HCT116 (cell line): Measurements from ENCODE around the gene GPX8. TPM values are rescaled to one million over a fixed set of nuclear protein-coding genes. Genes with fewer than 3 reads are reported as not detected.

Experiments used
- ATAC-seq: fragments of 200-7000 bp; cut with Tn5 transposase; 2 replicates; pipeline ENCODE4 v1.9.1; 2020; ENCODE audit warnings: mild to moderate bottlenecking, moderate library complexity
- BruUV-seq: library from RNA; stranded (reverse); fragments of 400-500 nt; replicated peaks from 2 replicates; lab custom pipeline; 2021; lab: Mats Ljungman, UMichigan
- CTCF ChIA-PET: fragments of 300-600 bp; sonication (Branson Sonifier 250); formaldehyde crosslinking; loops from one replicate; lab custom pipeline; 2021; ENCODE audit warnings: antibody characterized with exemption; lab: Charles Lee
- POLR2A ChIA-PET: fragments of 300-600, 350-600 bp; sonication (Branson Sonifier 250); formaldehyde crosslinking; loops from one replicate; lab custom pipeline; 2021; ENCODE audit warnings: antibody characterized with exemption; lab: Charles Lee
- RAD21 ChIA-PET, 2 experiments: fragments of 300-600 bp; sonication (Branson Sonifier 250); formaldehyde crosslinking; loops; one replicate each; lab custom pipeline; 2023; ENCODE audit warnings: low total read pairs in 2 of 2; ENCODE audit not compliant: uncharacterized antibody in 2 of 2, unreplicated experiment in 2 of 2, low non-redundant PET in 1 of 2; lab: Charles Lee
- DNase-seq: peaks from one replicate; pipeline ENCODE4 v3.0.0-alpha.2; 2010; ENCODE audit warnings: low read depth, low spot score
- H2AFZ ChIP-seq: fragments of 200-600 bp; shearing (Covaris generic), sonication (generic); 2 replicates; pipeline ENCODE4 v1.6.1; 2017; ENCODE audit warnings: low read depth, mixed run types, mixed read lengths, antibody characterized with exemption, low read length; ENCODE audit not compliant: poor library complexity, severe bottlenecking
- H3K27ac ChIP-seq: 2 replicates; pipeline ENCODE4 v1.5.1; 2012; ENCODE audit warnings: low read depth, low read length
- H3K27me3 ChIP-seq: fragments of 200-600 bp; sonication (generic); 2 replicates; pipeline ENCODE4 v1.6.1; 2016; ENCODE audit warnings: mixed run types, low read length, mixed read lengths; ENCODE audit not compliant: insufficient read depth
- H3K36me3 ChIP-seq, 2 experiments: fragments of 200-500 bp in 1 of 2; fragments of 200-600 bp in 1 of 2; sonication (Bioruptor generic) in 1 of 2; sonication (generic) in 1 of 2; 2 replicates each; pipeline versions ENCODE4 v1.5.1 to v1.6.1; 2014 to 2016; ENCODE audit warnings: low read length in 2 of 2, inconsistent platforms in 1 of 2, mixed read lengths in 1 of 2, mixed run types in 1 of 2; ENCODE audit not compliant: insufficient read depth in 2 of 2, control insufficient read depth in 1 of 2
- H3K4me1 ChIP-seq, 2 experiments: fragments of 200-600 bp in 1 of 2; sonication (generic) in 1 of 2; 2 replicates each; pipeline versions ENCODE4 v1.5.1 to v1.6.1; 2012 to 2017; ENCODE audit warnings: low read length in 2 of 2, inconsistent platforms in 1 of 2, mild to moderate bottlenecking in 1 of 2, mixed read lengths in 1 of 2, mixed run types in 1 of 2, moderate library complexity in 1 of 2; ENCODE audit not compliant: insufficient read depth in 2 of 2, control insufficient read depth in 1 of 2
- H3K4me2 ChIP-seq: fragments of 200-600 bp; sonication (generic); 2 replicates; pipeline ENCODE4 v1.6.1; 2017; ENCODE audit warnings: mixed run types, low read length, mixed read lengths
- H3K4me3 ChIP-seq, 2 experiments: fragments of 200-600 bp in 1 of 2; sonication (generic) in 1 of 2; replicated peaks in 1 of 2; 2 replicates each; pipeline ENCODE4 v1.5.1; 2011 to 2016; ENCODE audit warnings: low read length in 2 of 2, control low read depth in 1 of 2, low read depth in 1 of 2, mild to moderate bottlenecking in 1 of 2, mixed read lengths in 1 of 2, mixed run types in 1 of 2
- H3K79me2 ChIP-seq: fragments of 200-600 bp; sonication (generic); 2 replicates; pipeline ENCODE4 v1.6.1; 2017; ENCODE audit warnings: mild to moderate bottlenecking, mixed run types, low read length, moderate library complexity, mixed read lengths; ENCODE audit not compliant: insufficient read depth
- H3K9ac ChIP-seq: fragments of 200-600 bp; sonication (generic); 2 replicates; pipeline ENCODE4 v1.6.1; 2016; ENCODE audit warnings: low read length, mixed read lengths
- H3K9me2 ChIP-seq: fragments of 200-600 bp; sonication (generic), shearing (Covaris generic); 2 replicates; pipeline ENCODE4 v1.6.1; 2017; ENCODE audit warnings: mixed run types, mild to moderate bottlenecking, moderate library complexity; ENCODE audit not compliant: insufficient read depth
- H3K9me3 ChIP-seq, 2 experiments: fragments of 200-500 bp in 1 of 2; fragments of 200-600 bp in 1 of 2; sonication (Bioruptor generic) in 1 of 2; sonication (generic) in 1 of 2; 2 replicates each; pipeline ENCODE4 v1.6.1; 2014 to 2017; ENCODE audit warnings: low read length in 2 of 2, mixed read lengths in 2 of 2, inconsistent platforms in 1 of 2, low read depth in 1 of 2, mild to moderate bottlenecking in 1 of 2, mixed run types in 1 of 2, moderate library complexity in 1 of 2; ENCODE audit not compliant: control insufficient read depth in 1 of 2, insufficient read depth in 1 of 2
- H4K20me1 ChIP-seq: fragments of 200-600 bp; sonication (generic), shearing (Covaris generic); 2 replicates; pipeline ENCODE4 v1.6.1; 2017; ENCODE audit warnings: mixed run types, mild to moderate bottlenecking, moderate library complexity; ENCODE audit not compliant: insufficient read depth
- CEBPB ChIP-seq: IDR thresholded peaks from 2 replicates; pipeline ENCODE4 v1.6.1; 2012; ENCODE audit warnings: low read depth
- CTCF ChIP-seq, 3 experiments: fragments of 200-600 bp in 1 of 3; sonication (generic) in 1 of 3; IDR thresholded peaks in 2 of 3; conservative IDR thresholded peaks in 1 of 3; 2 replicates each; pipeline ENCODE4 v1.5.1; 2012 to 2017; ENCODE audit warnings: low read depth in 2 of 3, low read length in 2 of 3, antibody characterized with exemption in 1 of 3, borderline replicate concordance in 1 of 3, control low read depth in 1 of 3, mild to moderate bottlenecking in 1 of 3, mixed read lengths in 1 of 3, mixed run types in 1 of 3, moderate library complexity in 1 of 3; ENCODE audit not compliant: insufficient read depth in 1 of 3
- EGR1 ChIP-seq: IDR thresholded peaks from 2 replicates; pipeline ENCODE4 v1.6.1; 2012; ENCODE audit warnings: low read depth
- ELF1 ChIP-seq: IDR thresholded peaks from 2 replicates; pipeline ENCODE4 v1.6.1; 2012; ENCODE audit warnings: low read depth, borderline replicate concordance
- EZH2 ChIP-seq: fragments of 200-600 bp; sonication (generic); IDR thresholded peaks from 2 replicates; pipeline ENCODE4 v1.6.1; 2017; ENCODE audit warnings: antibody characterized with exemption, mixed run types
- EZH2phosphoT487 ChIP-seq: fragments of 200-600 bp; IDR thresholded peaks from 2 replicates; pipeline ENCODE4 v1.6.1; 2018; ENCODE audit warnings: antibody characterized with exemption, borderline replicate concordance
- FOSL1 ChIP-seq: IDR thresholded peaks from 2 replicates; pipeline ENCODE4 v1.6.1; 2012; ENCODE audit warnings: low read depth
- JUND ChIP-seq: IDR thresholded peaks from 2 replicates; pipeline ENCODE4 v1.6.1; 2012
- MAX ChIP-seq: IDR thresholded peaks from 2 replicates; pipeline ENCODE4 v1.6.1; 2012
- POLR2A ChIP-seq: IDR thresholded peaks from 2 replicates; pipeline ENCODE4 v1.7.0; 2011; ENCODE audit warnings: borderline replicate concordance; ENCODE audit not compliant: insufficient read depth, insufficient read length; ENCODE audit errors: extremely low read depth
- POLR2AphosphoS5 ChIP-seq: IDR thresholded peaks from 2 replicates; pipeline ENCODE4 v1.6.1; 2011; ENCODE audit warnings: mild to moderate bottlenecking, low read depth, low read length, moderate library complexity
- RAD21 ChIP-seq: IDR thresholded peaks from 2 replicates; pipeline ENCODE4 v1.6.1; 2012; ENCODE audit warnings: low read depth, mild to moderate bottlenecking
- REST ChIP-seq: IDR thresholded peaks from 2 replicates; pipeline ENCODE4 v1.6.1; 2012; ENCODE audit warnings: low read depth
- SRF ChIP-seq: IDR thresholded peaks from 2 replicates; pipeline ENCODE4 v1.6.1; 2012; ENCODE audit warnings: low read depth
- YY1 ChIP-seq: IDR thresholded peaks from 2 replicates; pipeline ENCODE4 v1.6.1; 2011; ENCODE audit warnings: low read length, low read depth, moderate library complexity, mild to moderate bottlenecking; ENCODE audit not compliant: insufficient replicate concordance; ENCODE audit errors: extremely low read depth
- ZBTB33 ChIP-seq: IDR thresholded peaks from 2 replicates; pipeline ENCODE4 v1.6.1; 2011; ENCODE audit warnings: mild to moderate bottlenecking, low read length, moderate library complexity; ENCODE audit not compliant: insufficient replicate concordance; ENCODE audit errors: extremely low read depth
- ZNF274 ChIP-seq: fragments of 200-500 bp; sonication (Bioruptor generic); IDR thresholded peaks from 2 replicates; pipeline ENCODE4 v1.6.1; 2014; ENCODE audit warnings: mild to moderate bottlenecking, low read depth, low read length, inconsistent platforms
- intact Hi-C: fragments of 100-400 bp; cut with micrococcal nuclease; formaldehyde crosslinking; loops from 2 replicates; pipeline ENCODE4 v1.10.0; 2022
- total RNA-seq: library from RNA; stranded (reverse); gene quantifications from one replicate; pipeline ENCODE4 v1.2.1, GENCODE V29; 2021; ENCODE audit not compliant: unreplicated experiment

GPX8 gene
- total RNA-seq, 1 experiment from 2014 or later, result 36.5 TPM

GRCh38 chr5:55188656-55189540 is 28.9 kb downstream of the GPX8 start:
- Histone ChIP-seq H3K36me3 (no peaks in the 10 kb centered on the region), H3K9ac (no peak overlapping the region), H3K4me2 (no peak overlapping the region), H3K27me3 (no peaks in the 10 kb centered on the region), H3K79me2 (no peaks in the 10 kb centered on the region), H3K4me1 (no peaks in the 10 kb centered on the region), H3K4me3 (no peak overlapping the region), H3K9me3 (no peaks in the 10 kb centered on the region), H4K20me1 (no peaks in the 10 kb centered on the region), H3K9me2 (no peaks in the 10 kb centered on the region), H2AFZ (peak overlapping the region; percentile 66), H3K27ac (no peak overlapping the region)
- ChIA-PET RAD21 (no interaction called here), CTCF (interaction anchor here (1.9 kb wide), 1 partner anchor 503 kb away, joined by 9 read pairs; no protein-coding TSS in a partner anchor), POLR2A (no interaction called here)
- ATAC-seq (no peak), DNase-seq (no peak)
- no peak for TF ChIP-seq MAX
- TF ChIP-seq EZH2phosphoT487, result no peak
- TF ChIP-seq JUND, result no peak
- TF ChIP-seq POLR2A, result no peak
- TF ChIP-seq POLR2AphosphoS5, result no peak
- TF ChIP-seq YY1, result no peak
- no peak for TF ChIP-seq CTCF (IDR thresholded peaks at IDR 0.05 in 2 of 3, conservative IDR thresholded peaks at IDR 0.05 in 1 of 3; ENCODE audit: borderline replicate concordance in 1 of 3, insufficient read depth in 1 of 3, low read depth in 2 of 3, low read length in 2 of 3)
- TF ChIP-seq FOSL1, result no peak
- no peak for TF ChIP-seq RAD21
- no peak for TF ChIP-seq EGR1
- no peak for TF ChIP-seq ZBTB33
- no peak for TF ChIP-seq REST
- no peak for TF ChIP-seq CEBPB
- no peak for TF ChIP-seq ELF1
- TF ChIP-seq ZNF274, result no peak
- no peak for TF ChIP-seq EZH2
- no peak for TF ChIP-seq SRF
- BruUV-seq, result no TSS peak
- intact Hi-C loops, result loop anchor here (5.0 kb wide), 2 partner anchors 38 to 133 kb away; partner anchors contain the start of gene MCIDAS
